GM21526 (cell line): ENCODE results near the gene C2orf68.
"Not testable (repeated sequence)": the region's sequence is repeated elsewhere in the genome, so short reads cannot be mapped to it uniquely, and the experiment has no call there.

ENCODE experiments used
- ATAC-seq: cut with Tn5 transposase; IDR thresholded peaks from one replicate; pipeline ENCODE4 v1.9.1; 2021; ENCODE audit warnings: moderate library complexity; ENCODE audit not compliant: unreplicated experiment, low FRiP score

Gene C2orf68

DNA sequence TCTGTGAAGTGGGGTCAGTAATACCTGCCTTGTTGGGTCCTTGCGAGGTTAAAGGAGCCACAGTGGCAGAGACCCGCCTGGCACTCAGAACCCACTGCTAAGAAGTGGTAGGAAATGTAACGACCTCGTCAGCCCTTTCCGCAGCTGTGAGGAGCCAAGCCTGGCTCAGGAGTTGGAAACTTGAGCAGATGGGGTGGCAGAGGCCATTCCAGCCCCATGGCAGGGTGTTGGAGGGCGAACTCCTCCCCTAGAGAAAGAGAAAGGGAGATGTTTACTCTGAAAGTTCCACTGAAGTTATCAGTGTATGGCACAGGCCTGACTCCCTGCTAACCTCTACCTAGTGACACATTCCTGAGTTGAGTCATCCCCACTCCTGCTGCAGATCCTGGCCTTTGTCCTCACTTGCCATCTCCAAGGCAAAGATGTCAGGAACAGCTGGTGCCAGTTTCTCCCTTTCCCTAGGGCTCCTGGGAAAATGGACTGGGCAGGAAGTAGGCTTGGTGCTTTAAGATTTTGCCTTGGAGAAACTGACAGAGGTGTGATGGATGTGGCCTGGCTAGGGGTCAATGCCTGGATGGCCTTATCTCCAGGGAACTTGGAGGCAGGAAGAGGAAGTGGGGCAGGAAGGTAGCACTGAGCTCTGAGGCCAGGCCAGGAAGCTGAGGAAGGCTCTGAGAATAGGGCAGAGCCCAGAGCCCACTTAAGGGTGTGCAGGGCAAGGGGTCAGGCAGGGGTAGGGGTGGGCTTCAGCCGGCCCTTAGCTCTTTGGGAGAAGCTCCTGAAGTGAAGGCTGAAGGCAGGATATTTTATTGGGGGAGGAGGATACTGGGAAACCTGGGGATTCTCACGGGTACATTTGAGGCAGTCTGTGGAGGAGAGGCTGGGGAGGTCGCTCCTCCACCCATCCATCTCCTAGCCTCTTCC, 26.7 kb downstream of the C2orf68 start:
- ATAC-seq = no peak

DNA sequence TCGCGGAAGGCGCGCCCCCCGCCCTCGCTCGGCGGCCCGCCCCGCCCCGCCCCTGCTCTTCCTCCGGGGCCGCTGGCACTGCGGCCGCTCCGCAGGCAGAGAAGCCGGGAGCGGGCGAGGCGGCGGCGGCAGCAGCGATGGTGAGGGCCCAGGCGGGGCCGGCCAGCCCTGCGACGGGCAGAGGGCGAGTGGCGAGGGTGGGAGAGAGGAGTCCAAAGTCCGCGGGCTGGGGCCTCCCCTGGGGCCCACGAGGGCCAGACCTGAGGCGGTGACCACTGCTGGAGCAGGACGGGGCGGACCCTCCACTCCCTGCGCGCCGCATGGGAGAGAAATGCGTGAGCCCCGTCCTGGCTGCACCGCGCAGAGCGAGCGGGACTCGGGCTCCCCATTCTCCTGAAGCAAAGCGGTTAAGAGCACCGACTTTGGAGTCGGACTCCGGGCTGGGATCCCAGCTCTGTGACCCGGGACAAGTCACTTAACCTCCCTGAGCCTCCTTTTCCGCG, 27.5 kb downstream of the C2orf68 start, which contains the start of gene VAMP5:
TSS of gene VAMP5 (plus strand) at position 78 of the 503 bp plus-strand sequence. CDS start at position 138, 60 bp downstream.
- no peak for ATAC-seq

DNA sequence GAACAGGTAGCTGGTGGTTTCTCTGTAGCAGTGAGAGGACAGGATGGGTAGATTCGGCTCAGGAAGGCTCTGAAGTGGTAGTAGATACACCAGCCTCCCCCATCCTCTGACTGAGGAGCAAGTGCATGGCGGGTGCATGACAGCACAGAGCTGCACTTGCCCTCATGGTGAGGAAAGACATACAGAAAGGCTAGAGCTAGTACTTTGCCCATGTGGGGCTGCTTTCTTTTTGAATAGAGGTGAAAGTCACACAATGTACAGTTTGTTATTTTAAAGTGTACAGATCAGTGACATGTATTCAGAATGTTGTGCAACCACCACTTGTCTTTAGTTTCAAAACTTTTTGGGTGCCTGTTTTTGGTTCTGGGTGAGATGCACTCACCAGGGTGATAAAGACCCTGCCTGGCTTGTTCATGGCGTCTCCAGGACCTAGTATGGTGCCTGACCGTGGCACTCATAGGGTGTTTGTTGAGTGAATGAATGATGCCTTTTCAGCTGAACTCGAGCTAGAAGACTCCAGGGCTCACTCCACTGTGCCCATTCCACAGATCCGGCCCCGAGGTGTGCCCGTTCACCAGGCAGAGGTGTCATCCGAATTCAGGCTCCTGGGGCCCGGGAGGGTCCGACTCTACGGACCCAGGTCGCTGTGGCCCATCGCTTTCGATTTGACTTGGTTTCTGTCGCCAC, 28.1 kb downstream of the C2orf68 start:
- ATAC-seq = no peak

DNA sequence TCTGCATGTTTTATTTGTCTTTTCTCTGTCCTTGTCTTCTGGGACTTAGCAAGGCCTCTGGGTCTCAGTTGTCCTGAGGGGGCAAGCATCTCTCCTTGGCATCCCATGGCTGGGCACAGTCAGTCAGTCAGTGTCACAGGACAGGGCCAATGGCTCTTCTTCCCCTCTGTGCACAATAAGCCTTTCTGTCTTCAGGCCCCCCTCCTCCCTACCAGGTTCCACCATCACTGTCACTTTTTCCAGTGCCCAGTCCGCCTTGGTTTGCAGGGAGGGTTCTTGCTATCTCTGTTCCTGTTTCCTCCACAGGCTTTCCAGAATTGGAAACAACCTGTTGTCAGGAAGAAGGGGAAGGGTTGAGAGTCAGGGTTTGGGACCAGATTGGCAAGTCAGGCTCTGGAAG, 29.4 kb downstream of the C2orf68 start:
- ATAC-seq = no peak

DNA sequence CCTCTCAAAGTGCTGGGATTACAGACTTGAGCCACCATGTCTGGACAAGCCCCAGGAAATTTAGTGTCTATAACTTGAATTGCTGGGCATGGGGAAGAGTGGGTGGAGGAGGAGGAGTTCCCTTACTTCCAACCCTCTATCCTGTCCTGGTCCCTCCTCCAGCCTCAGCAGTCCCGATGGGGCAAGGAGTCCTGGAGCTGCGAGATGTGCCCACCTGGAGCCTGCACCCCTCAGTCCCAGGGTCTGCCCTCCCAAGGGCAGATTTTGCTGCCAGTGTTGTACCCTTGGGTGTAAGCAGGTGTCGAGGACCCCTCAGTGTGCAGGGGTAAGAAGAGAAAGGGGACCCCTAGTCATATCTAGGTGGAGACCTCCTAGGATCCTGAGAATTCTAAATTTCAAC, 31.7 kb downstream of the C2orf68 start:
- ATAC-seq = no peak

DNA sequence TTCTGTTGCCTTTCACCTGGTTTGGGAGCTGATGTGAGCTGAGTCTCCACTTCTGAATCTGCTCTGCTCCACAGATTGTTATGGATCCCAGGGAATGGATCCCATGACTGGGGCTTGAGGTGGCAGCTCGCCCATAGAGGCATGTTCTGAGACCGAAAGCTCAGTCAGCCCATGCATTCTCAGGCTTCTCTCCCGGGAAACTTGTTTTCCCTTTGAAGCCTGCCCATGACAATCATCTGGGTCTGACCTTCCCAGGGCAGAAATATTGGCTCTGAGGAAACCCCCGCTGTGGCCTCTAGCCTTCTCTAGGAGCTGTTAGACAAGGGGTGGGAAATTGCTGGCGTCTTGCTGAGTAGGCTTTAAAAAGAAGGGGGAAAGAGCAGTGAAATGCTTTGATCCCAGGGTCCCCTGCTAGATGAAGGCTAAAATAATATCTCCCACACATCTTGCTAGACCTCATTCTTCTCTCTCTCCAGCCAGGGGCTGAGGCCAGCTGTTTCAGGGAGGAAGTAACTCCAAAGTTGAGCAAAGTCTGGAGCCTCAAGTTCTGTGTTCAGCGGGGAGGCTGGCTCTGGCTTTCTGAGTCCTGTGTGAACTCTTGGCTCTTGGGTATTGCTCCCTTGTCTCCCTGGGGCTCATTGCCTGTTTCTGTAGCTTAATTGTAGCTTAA, 32.5 kb downstream of the C2orf68 start:
- no peak for ATAC-seq

DNA sequence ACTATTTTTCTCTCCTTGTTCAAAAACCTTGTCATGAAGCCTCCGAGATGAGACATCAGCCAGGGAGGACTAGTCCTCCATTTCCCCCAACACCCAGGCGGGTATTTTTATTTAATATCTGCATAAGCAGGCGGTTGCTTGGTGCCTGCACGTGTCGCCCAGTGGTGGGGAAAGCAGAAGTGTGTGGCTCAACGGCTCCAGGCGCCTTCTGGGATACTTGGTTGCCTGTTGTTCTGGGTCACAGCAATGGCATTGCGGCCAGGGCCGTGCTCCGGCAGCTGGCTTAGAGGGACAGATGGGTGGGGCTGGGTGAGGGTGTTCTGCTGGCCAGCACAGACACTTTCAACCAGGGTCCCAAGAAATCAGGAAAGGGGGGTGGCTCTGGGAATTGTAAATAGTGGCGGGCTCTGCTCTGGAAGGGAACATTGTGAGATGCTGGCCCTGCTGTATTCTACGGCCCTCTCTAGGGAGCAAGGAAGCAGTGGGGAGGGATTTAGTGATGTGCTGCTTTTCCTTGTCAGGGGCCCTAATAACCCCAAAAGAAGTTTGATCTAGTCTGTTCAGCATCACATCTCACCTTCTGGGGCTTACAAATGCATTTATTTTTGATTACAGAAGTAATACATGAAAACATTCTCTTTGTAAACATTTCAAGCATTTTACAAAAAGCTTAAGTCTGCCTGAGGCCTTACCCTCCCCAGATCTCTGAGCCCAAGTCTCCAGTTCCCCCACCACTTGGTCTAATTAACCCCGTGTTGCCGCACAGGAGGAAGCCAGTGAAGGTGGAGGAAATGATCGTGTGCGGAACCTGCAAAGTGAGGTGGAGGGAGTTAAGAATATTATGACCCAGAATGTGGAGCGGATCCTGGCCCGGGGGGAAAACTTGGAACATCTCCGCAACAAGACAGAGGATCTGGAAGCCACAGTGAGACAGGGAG, 33.4 kb downstream of the C2orf68 start:
- peak; percentile 29 for ATAC-seq

DNA sequence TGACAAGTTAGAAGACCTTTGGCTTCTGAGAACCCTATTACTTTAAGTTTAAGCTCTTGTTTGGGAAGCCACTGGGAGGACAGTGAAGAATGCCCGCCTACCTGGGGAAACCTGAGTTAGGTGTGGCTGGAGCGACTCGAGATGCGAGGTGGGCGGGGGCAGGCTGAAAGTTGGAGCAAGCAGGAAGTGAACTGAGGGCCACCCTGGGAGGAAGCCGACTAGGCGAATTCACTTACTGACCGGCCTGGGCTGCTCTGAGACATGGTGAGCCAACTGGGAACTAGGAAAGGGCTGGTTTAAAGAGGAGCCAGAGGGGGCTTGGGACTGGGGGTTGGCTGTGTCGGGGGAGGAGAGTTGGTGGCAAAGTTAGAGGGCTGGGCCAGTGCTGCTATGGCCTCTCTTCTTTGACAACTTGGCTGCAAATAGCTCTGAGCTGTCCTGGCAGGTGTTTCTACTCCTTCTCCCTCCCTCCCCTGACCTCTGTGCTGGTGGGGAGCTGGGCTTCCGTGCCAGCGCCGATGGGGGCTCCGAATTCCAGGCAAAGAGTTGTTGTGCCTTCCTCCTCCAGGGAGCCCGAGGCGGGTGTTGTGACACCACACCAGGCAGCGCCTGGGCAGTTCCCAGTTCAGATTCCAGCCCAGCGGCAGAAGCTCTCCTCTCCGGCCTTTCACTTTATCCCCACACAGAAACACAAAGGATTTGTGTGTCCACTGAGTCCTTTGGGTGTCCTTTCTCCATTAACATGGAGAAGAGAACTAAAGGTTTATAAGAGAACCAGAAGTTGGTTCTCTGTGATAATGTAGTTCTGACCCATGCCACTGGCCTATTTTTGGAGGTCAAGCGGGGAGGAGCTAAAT, 34.3 kb downstream of the C2orf68 start, which contains the start of gene VAMP8:
TSS of gene VAMP8 (plus strand) at position 201 of the 857 bp plus-strand sequence. CDS start at position 262, 61 bp downstream.
- peak; percentile 74 for ATAC-seq

DNA sequence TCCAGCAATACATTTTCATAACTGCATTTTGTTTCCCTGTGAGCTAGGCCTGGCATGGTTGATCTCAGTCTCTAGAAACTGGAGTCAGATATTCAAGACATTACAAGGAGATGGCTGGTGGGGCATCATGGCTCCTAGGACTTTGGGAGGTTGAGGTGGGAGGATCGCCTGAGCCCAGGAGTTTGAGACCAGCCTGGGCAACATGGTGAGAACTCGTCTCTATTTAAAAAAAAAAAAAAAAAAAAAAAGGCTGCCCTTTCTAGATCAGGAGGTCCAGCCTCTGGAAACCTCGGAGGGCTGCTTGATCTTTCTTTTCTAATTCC, 34.8 kb downstream of the C2orf68 start:
- ATAC-seq = no peak

DNA sequence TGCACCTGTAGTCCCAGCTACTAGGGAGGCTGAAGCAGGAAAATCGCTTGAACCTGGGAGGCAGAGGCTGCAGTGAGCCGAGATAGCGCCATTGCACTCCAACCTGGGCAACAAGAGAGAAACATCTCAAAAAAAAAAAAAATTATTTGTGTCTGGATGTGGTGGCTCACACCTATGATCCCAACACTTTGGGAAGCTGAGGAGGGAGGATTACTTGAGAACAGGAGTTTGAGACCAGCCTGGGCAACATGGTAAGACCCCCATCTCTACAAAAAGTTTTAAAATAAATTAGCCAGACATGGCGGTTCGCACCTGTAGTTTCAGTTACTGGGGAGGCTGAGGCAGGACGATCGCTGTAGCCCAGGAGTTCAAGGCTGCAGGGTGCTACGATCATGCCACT, 36.1 kb downstream of the C2orf68 start:
- ATAC-seq = no peak

DNA sequence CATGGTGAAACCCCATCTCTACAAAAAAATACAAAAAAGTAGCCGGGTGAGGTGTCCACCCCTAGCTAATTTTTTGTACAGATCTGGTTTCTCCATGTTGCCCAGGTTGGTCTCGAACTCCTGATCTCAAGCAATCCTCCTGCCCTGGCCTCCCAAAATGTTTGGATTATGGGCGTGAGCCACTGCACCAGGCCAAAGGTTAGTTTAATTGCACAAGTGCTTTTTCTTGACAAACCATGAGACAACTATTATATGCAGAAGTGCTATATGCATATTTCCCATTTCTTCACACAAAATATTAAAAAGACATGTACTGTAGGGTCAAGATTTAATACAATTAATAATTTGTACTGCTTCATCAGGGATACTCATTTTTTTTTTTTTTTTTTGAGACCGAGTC, 45.6 kb downstream of the C2orf68 start:
- ATAC-seq = no peak

DNA sequence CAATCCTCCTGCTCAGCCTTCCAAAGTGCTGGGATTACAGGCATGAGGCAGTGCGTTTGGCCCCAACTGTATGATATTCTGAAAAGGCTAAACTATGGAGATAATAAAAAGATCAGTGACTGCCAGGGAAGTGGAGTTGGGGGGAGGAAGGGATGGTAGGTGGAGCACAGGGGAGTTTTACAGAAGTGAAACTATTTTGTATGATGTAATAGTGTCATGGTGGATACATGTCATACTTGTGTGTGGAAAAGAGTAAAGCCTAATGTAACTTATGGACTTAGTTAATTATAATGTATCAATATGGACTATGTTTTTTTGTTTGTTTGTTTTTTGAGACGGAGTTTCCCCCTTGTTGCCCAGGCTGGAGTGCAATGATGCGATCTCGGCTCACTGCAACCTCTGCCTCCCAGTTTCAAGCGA, 47.7 kb downstream of the C2orf68 start:
- no peak for ATAC-seq

DNA sequence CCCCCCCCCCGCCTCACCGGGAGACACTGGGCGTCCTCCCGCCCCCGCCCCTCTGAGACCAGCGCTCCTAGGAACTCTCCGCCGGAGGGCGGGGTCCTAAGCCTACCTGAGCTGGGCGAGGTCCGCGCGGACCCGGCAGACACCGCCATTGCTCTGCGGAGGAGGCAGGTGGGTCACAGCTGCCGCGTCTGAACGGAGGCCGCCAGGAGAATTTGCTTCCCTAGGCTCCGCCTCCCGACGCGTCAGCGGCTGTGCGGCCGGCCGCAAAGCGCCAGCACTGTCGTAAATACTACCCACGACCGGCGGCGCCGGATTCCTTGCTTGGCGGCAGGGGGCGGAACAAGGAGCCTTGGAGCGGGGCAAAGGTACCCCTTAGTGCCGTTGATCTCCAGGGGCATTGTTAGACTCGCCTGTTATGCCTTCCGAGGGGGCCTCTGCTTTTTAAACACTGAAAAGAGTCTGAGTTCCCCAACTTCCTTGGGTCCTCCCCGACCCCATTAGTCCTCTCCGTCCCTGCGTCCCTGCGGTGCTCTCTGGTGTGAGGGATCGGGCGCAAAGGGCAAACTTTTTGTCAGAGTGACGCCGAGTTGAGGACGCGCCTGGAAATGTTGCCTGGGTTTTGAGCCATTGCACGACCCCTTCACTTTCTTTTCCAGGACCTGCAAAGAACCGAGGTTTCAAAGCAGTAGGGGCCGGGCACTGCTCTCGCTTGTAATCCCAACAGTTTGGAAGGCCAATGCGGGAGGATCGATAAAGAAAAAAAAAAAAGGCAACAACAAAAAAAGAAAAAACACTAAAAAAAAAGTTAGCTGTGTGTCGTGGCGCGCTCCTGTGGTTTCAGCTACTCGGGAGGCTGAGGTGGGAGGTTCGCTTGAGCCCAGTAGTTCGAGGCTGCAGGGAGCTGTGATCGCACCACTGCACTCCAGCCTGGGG, 50.3 kb downstream of the C2orf68 start, which contains the start of gene GGCX:
TSS of gene GGCX (minus strand) at position 214 of the 933 bp plus-strand sequence. CDS start at position 149, 65 bp downstream.
- peak; percentile 83 for ATAC-seq

DNA sequence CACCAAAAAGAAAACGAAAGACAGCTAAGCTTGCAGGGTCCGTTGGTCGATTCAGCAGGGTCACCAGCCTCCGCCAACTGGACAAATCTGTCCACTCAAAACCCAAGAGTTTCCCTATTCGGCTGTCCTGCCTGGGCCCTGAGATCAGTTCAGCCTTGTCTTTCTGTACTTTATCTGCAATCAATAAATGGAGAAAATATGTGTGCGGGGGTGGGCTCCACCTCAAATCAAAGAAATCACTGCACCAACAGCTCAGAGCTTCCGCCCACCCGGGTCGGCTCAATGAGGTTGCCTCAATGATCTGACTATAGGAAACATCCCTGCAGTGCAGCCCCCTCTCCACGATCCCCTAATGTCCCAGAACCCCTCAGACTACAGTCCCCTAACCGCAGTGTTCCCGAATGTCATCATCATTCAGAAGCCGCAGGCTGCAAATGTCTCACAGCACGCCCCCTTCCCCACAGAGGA, 51.0 kb downstream of the C2orf68 start:
- no peak for ATAC-seq

DNA sequence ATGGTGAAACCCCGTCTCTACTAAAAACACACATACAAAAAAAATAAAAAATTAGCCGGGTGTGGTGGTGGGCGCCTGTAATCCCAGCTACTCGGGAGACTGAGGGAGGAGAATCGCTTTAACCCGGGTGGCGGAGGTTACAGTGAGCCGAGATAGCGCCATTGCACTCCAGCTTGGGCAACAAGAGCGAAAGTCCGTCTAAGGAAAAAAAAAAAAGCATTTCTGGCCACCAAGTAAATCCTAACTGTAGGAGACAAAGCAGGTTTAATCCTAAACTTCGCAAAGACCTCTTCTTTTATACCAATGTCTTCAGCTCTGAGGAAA, 51.5 kb downstream of the C2orf68 start:
- ATAC-seq = not testable (repeated sequence)

DNA sequence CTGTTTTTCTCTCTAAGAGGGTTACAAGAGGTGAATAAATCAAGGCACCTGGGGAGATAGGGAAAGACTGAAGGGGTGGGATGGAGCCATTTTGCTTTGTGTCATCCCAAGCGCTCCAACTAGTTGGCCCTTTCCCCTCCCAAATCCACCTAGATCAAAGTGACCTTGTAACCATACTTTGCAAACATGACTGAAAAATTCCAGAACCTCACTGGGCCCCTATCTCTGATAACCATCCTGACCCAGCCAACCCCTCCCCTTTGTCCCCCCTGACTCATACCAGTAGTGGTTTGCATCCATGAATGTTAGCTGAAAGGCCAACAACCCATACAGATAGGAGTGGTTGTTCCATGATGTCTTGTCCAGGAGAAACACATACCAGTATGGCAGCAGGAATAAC, 53.7 kb downstream of the C2orf68 start:
- no peak for ATAC-seq

DNA sequence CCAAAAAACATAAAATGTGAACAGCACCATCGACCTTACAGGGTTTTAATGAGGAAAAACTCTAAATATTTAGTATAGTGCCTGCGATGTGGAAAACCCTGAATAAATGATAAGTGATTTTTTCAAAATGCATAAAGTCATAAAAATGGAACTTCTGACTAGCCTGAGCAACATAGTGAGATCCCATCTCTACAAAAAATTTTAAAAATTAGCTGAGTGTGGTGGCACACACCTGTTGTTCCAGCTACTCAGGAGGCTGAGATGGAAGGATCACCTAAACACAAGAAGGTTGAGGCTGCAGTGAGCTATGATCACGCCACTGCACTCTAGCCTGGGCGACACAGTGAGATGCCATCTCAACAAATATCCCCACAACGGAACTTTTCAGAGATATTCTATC, 54.7 kb downstream of the C2orf68 start:
- ATAC-seq = no peak
